Measurements from ENCODE around the gene SLC17A9.
A peak's percentile ranks its signal among the peaks of the same experiment; 100 is the strongest.

The SLC17A9 gene

DNA sequence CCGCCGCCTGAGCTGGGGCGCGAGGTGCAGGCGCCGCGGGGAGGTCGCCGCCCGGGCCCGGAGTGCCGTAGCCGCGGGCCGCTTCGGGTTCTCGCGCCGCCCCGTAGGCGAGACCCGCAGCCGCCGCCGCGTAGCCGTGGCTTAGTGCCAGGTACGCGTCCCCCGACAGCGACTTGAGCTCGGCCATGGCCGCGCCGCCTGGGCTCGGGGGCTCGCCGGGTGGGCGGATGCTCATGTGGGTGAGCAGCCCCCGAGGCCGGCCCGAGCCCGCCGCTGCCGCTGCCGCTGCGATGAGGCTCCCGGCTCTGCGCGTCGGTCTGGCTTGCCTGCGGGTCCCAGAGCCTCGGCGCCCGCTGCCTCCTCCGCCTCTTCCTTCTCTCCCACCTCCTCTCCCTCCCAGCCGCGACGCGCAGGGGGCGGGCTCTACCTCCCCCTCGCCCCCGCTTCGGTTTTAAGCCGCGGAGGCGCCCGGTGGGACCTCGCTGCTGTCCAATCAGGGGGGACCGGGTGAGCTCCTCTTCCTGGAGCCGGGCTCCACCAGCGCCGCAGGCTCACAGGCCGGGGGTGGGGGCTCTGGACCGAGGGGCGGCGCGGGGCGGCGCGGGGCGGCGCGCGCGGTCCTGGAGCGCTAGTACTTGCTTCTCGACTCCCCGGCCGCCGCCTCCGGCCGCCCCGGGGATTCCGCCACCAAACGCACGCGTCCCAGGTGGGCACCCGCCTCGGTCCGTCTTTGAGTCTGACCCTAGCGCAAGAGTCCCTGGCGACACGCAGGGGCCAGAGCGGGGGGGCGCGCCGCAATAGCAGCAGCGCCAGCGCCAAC lies 54.2 kb downstream of the SLC17A9 start, which contains the start of gene BHLHE23:
BHLHE23 (minus strand) TSS at position 425 of the 820 bp plus-strand sequence; CDS start at position 235, 190 bp downstream.
- DNase-seq: no peak

DNA sequence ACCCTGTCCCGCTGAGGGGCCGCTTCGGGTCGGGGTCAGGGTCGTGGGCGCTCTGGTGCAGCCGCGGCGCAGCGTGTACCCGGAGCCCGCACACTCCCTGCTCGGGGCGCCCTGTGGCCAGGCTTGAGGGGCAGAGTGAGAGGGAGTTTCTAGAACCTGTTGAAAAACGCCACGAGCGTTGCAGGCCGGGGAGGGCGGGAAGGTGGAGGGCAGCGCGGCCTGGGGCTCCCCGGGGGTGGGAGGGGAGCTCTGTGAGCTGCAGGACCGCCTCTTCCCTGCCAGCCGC lies 54.8 kb downstream of the SLC17A9 start:
- DNase-seq: no peak

DNA sequence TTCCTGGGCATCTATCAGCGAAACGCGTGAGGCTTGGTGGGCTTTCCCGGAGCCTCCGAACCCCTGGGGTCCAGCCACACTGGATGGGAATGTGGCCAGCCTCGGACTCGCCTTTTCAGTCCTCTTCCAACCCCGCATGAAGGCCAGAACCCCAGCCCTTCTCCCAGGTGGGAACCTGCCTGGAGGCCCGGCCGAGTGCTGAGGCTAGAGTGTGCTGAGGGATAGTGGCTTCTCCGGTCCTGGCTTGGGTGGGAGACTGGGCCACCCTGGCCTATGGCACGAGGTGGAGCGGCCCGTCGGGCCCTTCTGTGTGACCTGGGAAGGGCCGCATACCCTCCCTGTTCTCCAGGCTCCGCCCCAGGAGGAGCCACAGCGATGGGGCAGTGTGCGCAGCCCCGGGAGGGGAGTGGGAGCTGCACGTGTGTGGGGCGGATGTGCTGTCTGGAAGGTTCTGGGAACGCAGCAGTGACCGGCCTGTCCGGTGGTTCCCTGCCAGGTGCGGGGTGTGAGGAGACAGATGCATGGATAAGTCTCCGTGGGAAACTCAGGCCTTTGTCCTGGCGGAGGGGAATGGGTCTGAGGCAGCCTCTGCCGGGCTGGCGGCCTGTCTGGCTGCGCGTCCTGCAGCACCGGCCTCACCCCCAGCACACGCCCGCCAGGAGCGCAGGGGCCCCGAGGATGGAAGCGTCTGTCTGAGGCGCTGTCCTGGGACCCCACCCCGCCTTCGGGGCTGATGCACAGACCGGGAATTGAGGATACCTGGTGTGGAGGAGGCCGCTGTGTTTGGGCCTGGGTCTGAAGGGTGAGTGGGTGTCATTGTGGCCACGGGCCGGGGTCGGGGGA lies 55.4 kb downstream of the SLC17A9 start:
- no peak for DNase-seq

DNA sequence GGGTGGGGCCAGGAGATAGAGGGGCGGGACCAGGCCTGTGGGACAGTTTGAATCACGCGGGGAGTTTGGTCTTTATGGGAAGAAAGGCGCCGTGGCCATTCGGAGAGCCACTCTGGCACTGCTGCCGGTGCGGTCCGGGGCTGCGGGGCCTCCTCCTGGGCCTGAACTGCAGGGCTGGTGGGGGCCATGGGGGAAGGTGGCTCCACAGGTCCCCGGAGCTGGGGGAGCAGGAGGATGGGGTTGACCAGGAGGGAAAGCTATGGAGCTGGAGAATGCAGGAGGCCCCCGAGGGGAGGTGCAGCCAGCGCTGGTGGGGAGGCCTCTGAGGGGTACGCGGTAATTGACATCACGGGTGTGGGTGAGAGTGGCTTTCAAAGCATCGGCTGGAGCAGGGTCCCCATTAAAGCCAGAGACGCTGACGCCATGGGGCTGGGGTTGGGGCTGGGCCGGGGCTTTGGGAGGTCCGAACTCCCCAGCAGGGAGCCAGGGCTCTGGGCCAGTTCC lies 56.1 kb downstream of the SLC17A9 start:
- DNase-seq: no peak

DNA sequence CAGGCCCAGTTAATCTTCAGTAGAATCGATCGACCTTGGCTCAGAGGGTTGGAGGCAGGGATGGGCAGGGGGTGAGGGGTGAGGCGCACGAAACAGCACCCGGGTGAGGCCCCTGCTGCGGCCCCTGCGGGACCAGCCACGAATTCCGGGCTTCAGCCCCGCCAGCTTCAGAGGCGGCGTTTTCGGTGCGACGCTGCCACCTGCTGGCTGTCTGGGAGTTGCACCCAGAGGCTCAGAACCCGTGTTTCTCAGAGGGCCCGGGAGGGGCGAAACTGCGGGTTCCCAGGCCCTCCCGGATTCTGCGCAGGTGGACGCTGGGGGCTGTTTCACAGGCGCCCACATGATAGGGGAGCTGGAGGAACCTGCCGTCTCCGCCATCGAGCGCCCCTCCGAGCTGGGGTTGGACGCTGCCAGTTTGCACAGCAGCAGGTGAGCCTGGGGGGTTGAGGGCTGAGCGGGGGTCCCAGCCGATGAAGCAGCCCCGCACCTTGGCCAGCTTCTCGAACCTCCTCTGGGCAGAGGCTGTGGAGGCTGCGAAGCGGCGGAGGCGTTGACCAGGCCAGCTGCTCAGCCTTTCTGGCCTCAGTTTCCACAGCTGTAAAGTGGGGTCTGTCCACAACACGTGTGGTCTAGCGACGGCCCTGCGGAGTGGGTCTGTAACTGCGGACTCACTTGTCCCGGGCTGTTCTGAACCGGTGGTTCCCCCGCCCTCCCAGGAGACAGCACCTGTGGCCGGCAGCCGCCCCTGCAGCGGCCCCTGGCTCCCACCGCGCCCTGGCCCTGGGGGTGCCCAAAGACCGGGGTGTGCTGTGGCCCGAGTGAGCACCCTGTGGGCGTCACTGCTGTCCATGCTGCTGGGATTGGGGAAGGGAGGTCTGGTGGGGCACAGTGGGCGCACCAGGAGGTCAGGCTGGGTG lies 56.8 kb downstream of the SLC17A9 start:
- peak; percentile 83 for DNase-seq

DNA sequence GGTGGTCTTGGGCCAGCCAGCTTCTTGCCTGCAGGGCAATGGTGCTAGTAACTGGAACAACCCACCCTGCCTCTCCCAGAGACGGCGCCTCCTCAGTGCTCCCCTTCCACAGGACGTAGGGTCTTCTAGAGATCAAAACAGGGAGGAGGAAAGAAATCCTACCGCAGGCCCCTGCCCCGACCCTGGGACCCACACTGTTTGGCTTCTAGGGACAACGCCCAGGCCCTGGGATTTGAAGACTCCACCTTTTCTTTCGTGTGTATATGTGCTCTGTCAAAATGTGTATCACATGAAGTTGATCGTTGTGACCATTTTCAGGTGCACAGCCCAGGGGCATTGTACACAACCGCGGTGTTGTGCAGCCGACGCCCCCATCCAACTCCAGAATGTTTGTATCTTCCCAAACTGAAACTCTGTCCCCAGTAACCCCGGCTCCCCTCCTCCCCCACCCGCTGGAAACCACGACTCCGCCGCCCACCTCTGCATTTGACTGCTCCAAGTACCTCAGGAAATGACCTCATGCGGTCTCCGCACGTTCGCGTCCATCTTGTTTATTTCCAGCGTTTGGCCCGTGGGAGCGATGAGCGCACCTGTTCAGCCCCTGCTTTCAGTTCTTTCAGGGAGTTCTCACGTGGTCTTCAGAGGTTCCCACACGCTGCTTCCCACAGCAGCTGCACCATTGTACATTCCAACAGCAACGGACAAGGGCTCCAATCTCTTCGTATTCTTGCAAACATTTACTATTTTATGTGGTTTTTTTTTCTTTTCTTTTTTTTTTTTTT lies 57.7 kb downstream of the SLC17A9 start:
- DNase-seq: no peak

DNA sequence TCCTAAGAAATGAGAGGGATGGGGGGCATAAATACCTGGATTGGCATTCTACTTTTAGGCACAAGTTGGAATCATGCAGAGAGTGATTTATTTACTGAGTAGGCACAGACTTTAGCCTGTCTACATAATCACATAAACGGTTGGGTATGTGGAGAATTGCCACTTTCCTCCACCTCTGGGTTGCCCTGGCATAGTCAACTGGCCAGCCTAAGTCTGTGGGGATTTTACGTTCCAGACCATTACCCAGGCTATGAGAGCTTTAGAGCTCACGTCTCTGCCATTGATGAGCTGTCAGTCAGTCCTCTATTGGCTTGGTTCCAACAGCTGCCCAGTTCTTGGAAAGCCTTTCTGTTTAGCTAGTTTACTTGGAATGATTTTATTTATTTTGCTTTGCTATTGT lies 59.3 kb downstream of the SLC17A9 start:
- DNase-seq: peak; percentile 13

DNA sequence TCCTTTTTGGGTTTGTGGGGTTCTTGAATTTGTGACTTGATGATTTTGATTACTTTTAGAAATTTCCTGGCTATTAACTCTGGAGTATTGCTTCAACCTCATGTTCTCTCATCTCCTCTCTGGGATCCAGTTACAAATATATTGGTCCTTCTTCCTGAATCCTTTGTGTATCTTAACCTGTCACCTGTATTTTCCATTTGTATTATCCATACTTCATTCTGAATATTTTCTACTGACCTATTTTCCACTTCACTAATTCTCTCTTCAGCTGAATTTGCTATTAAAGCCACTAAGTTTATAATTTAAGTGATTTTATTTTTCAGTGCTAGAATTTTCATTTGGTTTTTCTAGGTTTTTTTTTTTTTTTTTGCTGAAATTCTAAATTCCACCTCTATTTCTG lies 60.7 kb downstream of the SLC17A9 start:
- DNase-seq: no peak

DNA sequence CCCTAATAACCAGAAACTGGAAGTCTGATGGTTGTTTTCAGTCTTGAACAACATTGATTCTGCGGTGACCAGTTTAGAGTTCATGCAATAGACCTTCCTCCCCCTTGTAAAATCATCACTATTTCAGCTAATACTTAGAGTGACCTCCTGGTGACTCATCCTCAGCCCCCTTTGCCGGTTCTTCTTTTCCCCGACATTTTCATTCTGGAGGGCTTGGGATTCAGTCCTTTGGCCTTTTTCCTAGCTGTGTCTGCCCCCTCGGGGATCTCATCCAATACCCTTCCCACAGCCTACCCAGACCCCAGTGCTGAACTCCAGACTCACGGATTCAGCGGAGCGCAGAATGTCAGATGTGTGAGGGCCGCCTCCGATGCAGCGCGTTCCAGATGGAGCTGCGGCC lies 61.8 kb downstream of the SLC17A9 start:
- no peak for DNase-seq

DNA sequence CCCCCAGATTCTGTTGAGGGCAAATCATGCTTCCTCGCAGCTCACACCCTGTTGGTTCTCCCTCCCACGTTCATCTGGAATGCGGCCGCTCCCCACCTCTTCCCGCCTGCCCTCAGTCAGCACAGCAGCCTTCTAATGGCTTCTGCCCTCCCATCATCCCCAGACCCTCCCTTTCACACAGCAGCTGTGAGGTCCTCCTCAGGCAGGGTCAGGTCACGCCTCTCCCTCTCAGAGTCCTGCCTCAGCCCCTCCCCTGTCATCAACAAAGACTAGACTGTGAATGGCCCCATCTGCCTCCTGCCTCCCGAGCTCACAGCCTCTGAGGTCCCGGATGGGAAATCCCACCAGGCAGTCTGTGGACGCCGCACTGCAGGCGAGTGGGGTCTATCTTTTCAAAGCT lies 62.2 kb downstream of the SLC17A9 start:
- no peak for DNase-seq

DNA sequence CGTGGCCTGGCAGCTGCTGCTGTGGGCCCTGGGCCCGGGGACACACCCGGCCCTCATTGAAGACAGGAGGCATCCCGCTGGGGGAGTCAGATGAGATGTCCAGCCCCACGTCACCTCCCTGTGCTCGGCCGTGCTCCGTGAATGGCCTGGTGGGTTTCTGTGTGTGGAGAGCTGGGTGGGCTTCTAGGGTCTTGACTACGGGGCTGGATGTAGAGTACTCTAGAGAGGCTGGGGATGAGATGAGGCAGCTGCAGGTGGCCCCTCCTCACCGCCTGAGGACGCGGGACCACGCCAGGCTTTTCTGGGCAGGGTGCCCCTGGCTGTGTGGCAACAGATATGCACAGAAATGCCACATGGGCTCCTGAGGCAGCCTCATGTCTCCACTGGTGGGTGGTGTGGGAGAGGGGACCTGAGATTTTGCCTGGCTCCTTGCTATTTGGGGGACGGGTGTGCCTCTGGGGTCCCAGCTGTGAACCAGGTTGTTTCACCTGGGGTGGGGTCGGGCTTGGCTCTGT lies 62.7 kb downstream of the SLC17A9 start:
- DNase-seq: no peak

DNA sequence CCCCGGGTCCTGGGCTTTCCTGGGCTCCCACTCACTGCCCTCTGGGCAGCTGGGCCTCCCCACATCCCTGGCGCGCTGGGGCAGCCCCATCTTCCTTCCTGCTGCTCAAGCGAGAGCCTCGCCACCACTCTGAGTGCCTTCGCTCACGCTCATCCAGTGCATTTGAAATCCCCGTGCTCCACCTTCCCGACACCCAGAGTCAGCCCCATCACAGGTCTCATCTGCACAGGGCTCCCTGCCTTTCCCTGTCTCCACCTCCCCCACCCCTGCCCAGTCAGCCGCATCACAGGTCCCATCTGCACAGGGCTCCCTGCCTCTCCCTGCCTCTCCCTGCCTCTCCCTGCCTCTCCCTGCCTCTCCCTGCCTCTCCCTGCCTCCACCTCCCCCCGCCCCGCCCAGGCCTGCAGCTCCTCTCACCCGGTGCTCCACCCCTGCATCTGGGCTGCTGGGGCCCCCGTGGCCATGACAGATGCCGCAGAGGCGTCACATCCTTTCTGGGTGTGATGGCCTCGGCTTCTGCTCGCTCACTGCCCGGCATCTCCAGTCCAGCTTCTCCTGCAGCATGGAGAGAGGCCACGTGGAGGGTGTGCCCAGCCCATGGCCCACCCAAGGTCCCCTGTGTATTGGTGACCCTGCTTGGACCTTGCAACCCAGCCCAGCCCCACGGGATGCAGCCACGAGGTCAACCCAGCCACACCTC lies 63.3 kb downstream of the SLC17A9 start:
- DNase-seq: no peak

DNA sequence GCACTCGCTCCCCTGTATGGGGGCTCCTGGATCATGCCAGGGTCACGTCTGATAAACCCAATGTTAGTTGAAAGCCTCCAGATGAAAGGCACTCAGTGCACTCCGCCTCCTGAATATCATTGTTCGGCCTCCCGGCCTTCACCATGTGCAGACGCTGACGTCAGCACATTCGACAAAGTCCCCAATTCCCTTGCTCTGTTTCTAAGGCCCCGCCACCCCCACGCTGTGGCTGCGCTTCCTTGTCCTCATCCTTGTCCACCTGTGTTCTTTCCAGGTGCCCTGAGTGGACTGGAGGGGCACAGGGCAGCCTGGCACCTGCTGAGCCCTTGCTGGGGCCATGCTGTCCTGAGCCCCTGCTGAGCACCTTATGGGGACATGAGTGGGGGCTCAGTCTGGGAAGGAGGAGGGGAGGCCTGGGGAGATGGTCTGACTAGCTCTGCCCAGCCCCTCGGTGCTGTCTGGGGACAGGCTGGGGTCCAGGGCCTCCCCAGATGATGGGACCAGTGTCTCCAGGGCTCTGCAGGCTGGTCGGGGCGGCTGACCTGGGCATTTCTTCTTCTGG lies 64.1 kb downstream of the SLC17A9 start:
- DNase-seq: no peak

DNA sequence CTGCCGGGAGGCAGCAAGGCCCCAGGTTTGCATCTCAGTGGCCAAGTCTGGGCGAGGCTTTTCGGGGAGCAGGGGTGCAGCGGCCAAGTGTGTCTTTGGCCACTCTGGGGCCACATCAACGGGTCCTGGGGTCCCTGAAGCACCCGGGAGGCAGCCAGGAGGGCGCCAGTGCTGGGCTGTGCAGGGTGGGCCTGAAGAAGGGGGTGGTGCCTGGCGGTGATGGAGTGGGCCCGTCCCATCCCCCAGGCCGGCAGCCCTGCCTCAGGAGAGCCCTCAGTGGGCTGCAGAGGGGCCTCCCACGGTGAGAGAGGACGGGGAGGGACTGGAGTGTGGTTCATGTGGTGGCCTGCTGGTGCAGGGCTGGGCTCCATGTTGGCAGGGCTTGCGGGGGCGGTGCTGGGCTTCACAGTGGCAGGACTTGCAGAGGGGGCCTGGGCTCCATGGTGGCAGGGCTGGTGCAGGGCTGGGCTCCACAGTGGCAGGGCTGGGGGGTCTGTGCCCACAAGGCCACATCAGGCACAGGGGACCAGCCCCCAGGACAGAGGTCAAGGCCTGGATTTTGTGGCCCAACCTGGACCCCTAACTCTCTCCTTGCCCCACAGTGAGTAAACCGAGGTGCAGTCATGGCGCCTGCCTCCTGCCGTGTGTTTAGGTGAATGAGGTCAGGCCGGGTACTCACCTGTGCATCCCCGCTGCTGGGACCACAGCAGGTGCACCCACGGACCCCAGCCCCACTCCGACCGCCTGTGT lies 64.7 kb downstream of the SLC17A9 start:
- DNase-seq: no peak

DNA sequence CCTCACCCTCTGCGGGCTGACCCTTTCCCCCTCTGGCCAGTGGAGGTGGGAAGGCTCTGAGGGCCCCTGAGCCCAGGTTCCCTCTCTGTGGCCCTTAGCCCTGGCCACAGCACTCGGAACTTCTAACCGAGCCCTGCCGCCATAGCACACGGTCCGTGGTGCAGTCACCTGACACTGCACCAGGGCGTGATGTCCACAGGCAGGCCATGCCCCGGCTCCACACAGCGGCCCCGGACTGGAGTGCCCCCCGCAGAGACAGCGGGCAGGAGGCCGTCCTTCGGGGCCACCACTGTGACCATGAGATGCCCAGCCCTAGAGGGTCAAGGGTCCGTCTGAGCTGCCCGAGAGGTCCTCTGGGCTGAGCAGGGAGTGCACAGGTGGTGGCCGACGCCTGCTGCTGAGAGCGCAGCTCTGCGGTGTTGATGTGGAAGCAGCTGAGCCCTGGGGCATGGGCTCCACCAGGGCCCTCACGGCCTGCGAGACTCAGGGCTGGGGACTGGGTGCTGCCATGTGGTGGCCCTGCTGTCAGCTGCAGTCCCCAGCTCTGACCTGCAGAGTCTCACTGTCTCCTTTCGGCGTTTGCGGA lies 65.4 kb downstream of the SLC17A9 start:
- DNase-seq: no peak

Measured in OCI-M1 (cell line).